SK-N-SH treated with all-trans-retinoic acid at 6 μM for 48 hours (cell line): ENCODE measurements around the gene ETS1.

ENCODE experiments used
- ATAC-seq: fragments of 200-7000 bp; cut with Tn5 transposase; 3 replicates; pipeline ENCODE4 v1.9.1; 2020; ENCODE audit warnings: mild to moderate bottlenecking, moderate library complexity
- ARNTL ChIP-seq: fragments of 450-650 bp; formaldehyde crosslinking; IDR thresholded peaks from 2 replicates; pipeline ENCODE4 v1.5.0; 2020; ENCODE audit warnings: low read depth, mild to moderate bottlenecking, moderate library complexity, borderline replicate concordance
- BACH2 ChIP-seq: fragments of 250-450 bp; sonication (Bioruptor Pico); IDR thresholded peaks from 2 replicates; pipeline ENCODE4 v1.9.0; 2021; ENCODE audit warnings: mild to moderate bottlenecking, borderline replicate concordance
- CREB5 ChIP-seq: fragments of 250-450 bp; sonication (Bioruptor Pico); IDR thresholded peaks from 2 replicates; pipeline ENCODE4 v1.5.1; 2020; ENCODE audit warnings: low read depth, mild to moderate bottlenecking, moderate library complexity
- CSDC2 ChIP-seq: fragments of 250-450 bp; sonication (Bioruptor Pico); IDR thresholded peaks from 2 replicates; pipeline ENCODE4 v1.5.0; 2020; ENCODE audit warnings: mild to moderate bottlenecking, moderate library complexity
- CSRNP3 ChIP-seq: fragments of 250-450 bp; sonication (Bioruptor Pico); IDR thresholded peaks from 2 replicates; pipeline ENCODE4 v1.5.1; 2021; ENCODE audit warnings: mild to moderate bottlenecking, moderate library complexity
- GLIS3 ChIP-seq: fragments of 250-450 bp; sonication (Bioruptor Pico); IDR thresholded peaks from 2 replicates; pipeline ENCODE4 v1.5.0; 2020; ENCODE audit warnings: mild to moderate bottlenecking, moderate library complexity
- ISL1 ChIP-seq: fragments of 250-450 bp; sonication (Bioruptor Pico); IDR thresholded peaks from 2 replicates; pipeline ENCODE4 v2.1.2; 2022; ENCODE audit warnings: mild to moderate bottlenecking, moderate library complexity
- OSR1 ChIP-seq: fragments of 250-450 bp; sonication (Bioruptor Pico); IDR thresholded peaks from 2 replicates; pipeline ENCODE4 v1.8.0; 2022; ENCODE audit warnings: moderate library complexity, mild to moderate bottlenecking, inconsistent platforms
- PATZ1 ChIP-seq: fragments of 250-450 bp; sonication (Bioruptor Pico); IDR thresholded peaks from 2 replicates; pipeline ENCODE4 v1.8.0; 2020; ENCODE audit warnings: mild to moderate bottlenecking, moderate library complexity, borderline replicate concordance
- RARB ChIP-seq: fragments of 250-450 bp; sonication (Bioruptor Pico); IDR thresholded peaks from 2 replicates; pipeline ENCODE4 v1.8.0; 2021; ENCODE audit warnings: mild to moderate bottlenecking, moderate library complexity
- SNAI2 ChIP-seq: fragments of 250-450 bp; sonication (Bioruptor Pico); IDR thresholded peaks from 2 replicates; pipeline ENCODE4 v1.5.0; 2020; ENCODE audit warnings: mild to moderate bottlenecking, moderate library complexity
- TCF4 ChIP-seq: fragments of 250-450 bp; sonication (Bioruptor Pico); IDR thresholded peaks from 2 replicates; pipeline ENCODE4 v1.8.0; 2021; ENCODE audit warnings: mild to moderate bottlenecking, moderate library complexity, borderline replicate concordance
- TOX ChIP-seq: fragments of 250-450 bp; sonication (Bioruptor Pico); IDR thresholded peaks from 2 replicates; pipeline ENCODE4 v1.8.0; 2021; ENCODE audit warnings: mild to moderate bottlenecking, moderate library complexity, borderline replicate concordance
- ZC3H10 ChIP-seq: fragments of 250-450 bp; sonication (Bioruptor Pico); IDR thresholded peaks from 2 replicates; pipeline ENCODE4 v1.5.1; 2021; ENCODE audit warnings: mild to moderate bottlenecking, moderate library complexity
- ZFP3 ChIP-seq: fragments of 250-450 bp; sonication (Bioruptor Pico); IDR thresholded peaks from 2 replicates; pipeline ENCODE4 v1.5.0; 2020; ENCODE audit warnings: mild to moderate bottlenecking, moderate library complexity
- ZFP30 ChIP-seq: fragments of 450-650 bp; formaldehyde crosslinking; IDR thresholded peaks from 2 replicates; pipeline ENCODE4 v1.5.0; 2022; ENCODE audit warnings: mild to moderate bottlenecking, moderate library complexity
- ZNF565 ChIP-seq: fragments of 450-650 bp; formaldehyde crosslinking; conservative IDR thresholded peaks from 2 replicates; pipeline ENCODE4 v1.5.0; 2020; ENCODE audit warnings: low read depth, mild to moderate bottlenecking, moderate library complexity
- ZNF70 ChIP-seq: fragments of 450-650 bp; formaldehyde crosslinking; IDR thresholded peaks from 2 replicates; pipeline ENCODE4 v1.5.0; 2020; ENCODE audit warnings: mild to moderate bottlenecking, moderate library complexity
- ZNF8 ChIP-seq: fragments of 450-650 bp; formaldehyde crosslinking; IDR thresholded peaks from 2 replicates; pipeline ENCODE4 v1.5.0; 2020; ENCODE audit warnings: mild to moderate bottlenecking, moderate library complexity
- TF ChIP-seq, protein P1 (sequence below): fragments of 250-450 bp; sonication (Bioruptor Pico); IDR thresholded peaks from 2 replicates; pipeline ENCODE4 v1.5.0; 2020; ENCODE audit warnings: mild to moderate bottlenecking, moderate library complexity
- TF ChIP-seq, protein P2 (sequence below): fragments of 250-450 bp; sonication (Bioruptor Pico); IDR thresholded peaks from 2 replicates; pipeline ENCODE4 v1.8.0; 2021; ENCODE audit warnings: low read depth, mild to moderate bottlenecking, moderate library complexity, borderline replicate concordance

The ETS1 gene

GRCh38 chr11:128620309-128621100 is 33.1 kb upstream of the ETS1 start (continued):
- TF ChIP-seq RARB (CRISPR knock-in tag) = no peak
- TF ChIP-seq BACH2 (CRISPR knock-in tag) = no peak
- no peak for TF ChIP-seq CSDC2 (CRISPR knock-in tag)
- TF ChIP-seq TOX (CRISPR knock-in tag) = no peak
- TF ChIP-seq ZNF8 = no peak
- TF ChIP-seq OSR1 (CRISPR knock-in tag) = no peak
- no peak for TF ChIP-seq SNAI2 (CRISPR knock-in tag)
- TF ChIP-seq, protein P1, sequence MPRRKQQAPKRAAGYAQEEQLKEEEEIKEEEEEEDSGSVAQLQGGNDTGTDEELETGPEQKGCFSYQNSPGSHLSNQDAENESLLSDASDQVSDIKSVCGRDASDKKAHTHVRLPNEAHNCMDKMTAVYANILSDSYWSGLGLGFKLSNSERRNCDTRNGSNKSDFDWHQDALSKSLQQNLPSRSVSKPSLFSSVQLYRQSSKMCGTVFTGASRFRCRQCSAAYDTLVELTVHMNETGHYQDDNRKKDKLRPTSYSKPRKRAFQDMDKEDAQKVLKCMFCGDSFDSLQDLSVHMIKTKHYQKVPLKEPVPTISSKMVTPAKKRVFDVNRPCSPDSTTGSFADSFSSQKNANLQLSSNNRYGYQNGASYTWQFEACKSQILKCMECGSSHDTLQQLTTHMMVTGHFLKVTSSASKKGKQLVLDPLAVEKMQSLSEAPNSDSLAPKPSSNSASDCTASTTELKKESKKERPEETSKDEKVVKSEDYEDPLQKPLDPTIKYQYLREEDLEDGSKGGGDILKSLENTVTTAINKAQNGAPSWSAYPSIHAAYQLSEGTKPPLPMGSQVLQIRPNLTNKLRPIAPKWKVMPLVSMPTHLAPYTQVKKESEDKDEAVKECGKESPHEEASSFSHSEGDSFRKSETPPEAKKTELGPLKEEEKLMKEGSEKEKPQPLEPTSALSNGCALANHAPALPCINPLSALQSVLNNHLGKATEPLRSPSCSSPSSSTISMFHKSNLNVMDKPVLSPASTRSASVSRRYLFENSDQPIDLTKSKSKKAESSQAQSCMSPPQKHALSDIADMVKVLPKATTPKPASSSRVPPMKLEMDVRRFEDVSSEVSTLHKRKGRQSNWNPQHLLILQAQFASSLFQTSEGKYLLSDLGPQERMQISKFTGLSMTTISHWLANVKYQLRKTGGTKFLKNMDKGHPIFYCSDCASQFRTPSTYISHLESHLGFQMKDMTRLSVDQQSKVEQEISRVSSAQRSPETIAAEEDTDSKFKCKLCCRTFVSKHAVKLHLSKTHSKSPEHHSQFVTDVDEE (CRISPR knock-in tag) = no peak
- no peak for TF ChIP-seq ZFP3 (CRISPR knock-in tag)
- TF ChIP-seq, all 23 proteins: peak for 0

DNA sequence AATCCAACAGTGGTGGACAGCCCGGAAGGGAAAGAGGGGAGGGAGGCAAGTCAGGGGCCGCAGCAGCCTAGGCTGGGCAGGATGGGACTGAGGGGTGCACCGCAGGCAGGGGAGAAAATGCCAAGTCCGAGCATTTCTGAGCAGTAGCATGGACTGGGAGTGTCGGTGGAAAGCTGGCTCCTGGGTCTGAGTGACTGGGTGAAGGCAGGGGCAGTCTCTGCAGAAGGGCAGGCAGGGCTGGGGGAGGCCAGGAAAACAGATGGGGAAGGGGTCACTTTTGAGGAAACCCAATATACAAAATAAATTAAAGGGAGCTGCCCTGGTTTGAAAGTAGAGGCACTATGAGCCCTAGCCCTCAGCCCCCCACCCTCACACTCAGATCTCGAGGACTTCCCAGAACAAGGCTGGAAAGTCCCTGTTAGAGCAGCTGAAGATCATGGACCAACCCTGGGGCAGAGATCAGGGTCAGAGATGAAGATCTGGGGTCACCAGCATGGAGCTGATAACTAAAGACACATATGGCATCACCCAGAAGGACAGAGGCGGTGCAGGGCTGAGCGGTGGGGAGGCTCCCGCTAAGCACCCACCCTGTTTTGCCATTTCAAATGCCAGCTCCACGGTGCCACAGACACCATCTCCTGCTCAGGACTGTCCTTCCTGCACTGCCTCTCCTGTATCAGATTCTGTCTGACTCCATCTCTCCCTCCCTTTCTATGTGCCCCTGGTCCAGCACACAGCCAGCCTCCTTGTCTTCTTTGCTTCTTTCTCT is 32.4 kb upstream of the ETS1 start:
- no peak for TF ChIP-seq BACH2 (CRISPR knock-in tag)
- no peak for TF ChIP-seq CREB5
- no peak for TF ChIP-seq ZC3H10
- TF ChIP-seq ZFP3 (CRISPR knock-in tag) = no peak
- TF ChIP-seq, all 23 proteins: peak for 0
- no peak for ATAC-seq

GRCh38 chr11:128619007-128619406 is 31.6 kb upstream of the ETS1 start:
- no peak for TF ChIP-seq RARB (CRISPR knock-in tag)
- TF ChIP-seq TCF4 (CRISPR knock-in tag) = no peak
- TF ChIP-seq ZC3H10 = no peak
- TF ChIP-seq ARNTL (CRISPR knock-in tag) = no peak
- no peak for TF ChIP-seq ZNF70 (CRISPR knock-in tag)
- no peak for TF ChIP-seq ZNF565 (CRISPR knock-in tag)
- no peak for TF ChIP-seq SNAI2 (CRISPR knock-in tag)
- no peak for TF ChIP-seq ZFP30 (CRISPR knock-in tag)
- TF ChIP-seq BACH2 (CRISPR knock-in tag) = no peak
- no peak for TF ChIP-seq CSRNP3 (CRISPR knock-in tag)
- no peak for TF ChIP-seq ZFP3 (CRISPR knock-in tag)
- no peak for TF ChIP-seq OSR1 (CRISPR knock-in tag)
- TF ChIP-seq, protein P2, sequence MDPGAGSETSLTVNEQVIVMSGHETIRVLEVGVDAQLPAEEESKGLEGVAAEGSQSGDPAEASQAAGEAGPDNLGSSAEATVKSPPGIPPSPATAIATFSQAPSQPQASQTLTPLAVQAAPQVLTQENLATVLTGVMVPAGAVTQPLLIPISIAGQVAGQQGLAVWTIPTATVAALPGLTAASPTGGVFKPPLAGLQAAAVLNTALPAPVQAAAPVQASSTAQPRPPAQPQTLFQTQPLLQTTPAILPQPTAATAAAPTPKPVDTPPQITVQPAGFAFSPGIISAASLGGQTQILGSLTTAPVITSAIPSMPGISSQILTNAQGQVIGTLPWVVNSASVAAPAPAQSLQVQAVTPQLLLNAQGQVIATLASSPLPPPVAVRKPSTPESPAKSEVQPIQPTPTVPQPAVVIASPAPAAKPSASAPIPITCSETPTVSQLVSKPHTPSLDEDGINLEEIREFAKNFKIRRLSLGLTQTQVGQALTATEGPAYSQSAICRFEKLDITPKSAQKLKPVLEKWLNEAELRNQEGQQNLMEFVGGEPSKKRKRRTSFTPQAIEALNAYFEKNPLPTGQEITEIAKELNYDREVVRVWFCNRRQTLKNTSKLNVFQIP (CRISPR knock-in tag) = no peak
- TF ChIP-seq CREB5 = no peak
- TF ChIP-seq GLIS3 (CRISPR knock-in tag) = no peak
- no peak for TF ChIP-seq ISL1 (CRISPR knock-in tag)
- no peak for TF ChIP-seq TOX (CRISPR knock-in tag)
- TF ChIP-seq CSDC2 (CRISPR knock-in tag) = no peak
- no peak for TF ChIP-seq PATZ1
- TF ChIP-seq, protein P1 (CRISPR knock-in tag) = no peak
- ATAC-seq = no peak
